ENCODE data around the gene LIMK1.
A peak's percentile ranks its signal among the peaks of the same experiment; 100 is the strongest.
"Not testable (repeated sequence)": the region's sequence is repeated elsewhere in the genome, so short reads cannot be mapped to it uniquely, and the experiment has no call there.

LIMK1 gene

DNA sequence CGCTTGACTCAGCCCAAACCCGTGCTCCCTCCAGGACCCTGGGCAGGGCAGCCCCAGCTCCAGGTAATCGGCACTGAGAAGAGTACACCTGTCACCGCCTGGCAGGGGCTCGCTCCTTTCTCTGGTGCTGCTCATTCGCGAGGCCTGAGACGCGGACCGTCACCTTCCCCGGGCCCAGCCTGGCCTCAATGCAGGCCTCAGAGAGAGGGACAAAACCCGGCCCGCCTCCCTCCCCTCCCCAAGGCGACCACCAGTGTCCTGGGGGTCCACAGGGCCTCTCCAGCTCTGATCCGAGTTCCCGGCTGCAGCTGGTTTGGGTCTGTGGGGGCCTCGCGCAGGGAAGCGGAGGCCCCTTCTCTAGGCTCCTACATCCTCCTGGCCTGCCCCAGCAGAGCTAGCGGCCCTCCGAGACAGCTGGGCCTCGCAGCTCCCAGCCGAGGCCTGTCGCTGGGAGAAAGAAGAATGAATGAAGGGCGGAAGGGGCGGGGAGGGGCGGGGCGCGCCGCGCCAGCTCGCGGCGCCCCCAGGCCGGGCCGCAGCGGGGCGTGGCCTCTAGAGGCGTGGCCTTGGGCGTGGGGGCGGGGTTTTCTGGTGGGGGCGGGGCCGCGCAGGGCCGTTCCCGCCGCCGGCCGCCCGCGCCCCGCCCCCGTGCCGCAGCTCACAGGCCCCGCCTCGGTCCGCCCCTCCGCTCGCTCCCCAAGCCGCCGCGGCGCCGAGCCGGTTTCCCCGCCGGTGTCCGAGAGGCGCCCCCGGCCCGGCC, at the start of gene LIMK1:
TSS of gene LIMK1 (plus strand) at position 688 of the 760 bp plus-strand sequence. CDS start 187 bp downstream, outside the sequence.
- DNase-seq (ENCODE audit: low spot score): peak; percentile 75

GRCh38 chr7:74037609-74038008, 46.0 kb upstream of the LIMK1 start:
- no peak for DNase-seq (ENCODE audit: low spot score)

GRCh38 chr7:74038194-74038961, 45.2 kb upstream of the LIMK1 start:
- no peak for DNase-seq (ENCODE audit: low spot score)

DNA sequence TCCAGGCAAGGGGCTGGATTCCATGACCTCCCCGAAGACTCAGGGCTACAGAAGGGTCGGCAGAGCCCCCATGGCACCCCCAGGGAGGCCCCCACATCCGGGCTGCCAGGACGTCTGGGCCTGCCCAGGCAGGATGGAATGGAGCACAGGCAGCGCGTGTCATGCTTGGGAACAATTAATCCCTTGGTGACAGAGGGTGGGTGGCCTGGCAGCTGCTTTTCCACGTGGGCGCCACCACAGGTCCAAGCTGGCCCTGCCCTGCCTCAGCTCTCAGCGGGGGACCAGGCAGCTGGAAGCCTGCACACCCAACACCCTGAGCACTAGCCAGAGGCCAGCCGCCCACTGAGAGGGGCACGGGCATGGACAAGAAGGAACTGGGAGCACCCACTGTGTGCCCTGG, 44.3 kb upstream of the LIMK1 start:
- no peak for DNase-seq (ENCODE audit: low spot score)

- DNase-seq (ENCODE audit: low spot score): no peak
Observed at GRCh38 chr7:74040101-74040790, 43.4 kb upstream of the LIMK1 start.

GRCh38 chr7:74040791-74041520, 42.6 kb upstream of the LIMK1 start:
- DNase-seq (ENCODE audit: low spot score): no peak

DNA sequence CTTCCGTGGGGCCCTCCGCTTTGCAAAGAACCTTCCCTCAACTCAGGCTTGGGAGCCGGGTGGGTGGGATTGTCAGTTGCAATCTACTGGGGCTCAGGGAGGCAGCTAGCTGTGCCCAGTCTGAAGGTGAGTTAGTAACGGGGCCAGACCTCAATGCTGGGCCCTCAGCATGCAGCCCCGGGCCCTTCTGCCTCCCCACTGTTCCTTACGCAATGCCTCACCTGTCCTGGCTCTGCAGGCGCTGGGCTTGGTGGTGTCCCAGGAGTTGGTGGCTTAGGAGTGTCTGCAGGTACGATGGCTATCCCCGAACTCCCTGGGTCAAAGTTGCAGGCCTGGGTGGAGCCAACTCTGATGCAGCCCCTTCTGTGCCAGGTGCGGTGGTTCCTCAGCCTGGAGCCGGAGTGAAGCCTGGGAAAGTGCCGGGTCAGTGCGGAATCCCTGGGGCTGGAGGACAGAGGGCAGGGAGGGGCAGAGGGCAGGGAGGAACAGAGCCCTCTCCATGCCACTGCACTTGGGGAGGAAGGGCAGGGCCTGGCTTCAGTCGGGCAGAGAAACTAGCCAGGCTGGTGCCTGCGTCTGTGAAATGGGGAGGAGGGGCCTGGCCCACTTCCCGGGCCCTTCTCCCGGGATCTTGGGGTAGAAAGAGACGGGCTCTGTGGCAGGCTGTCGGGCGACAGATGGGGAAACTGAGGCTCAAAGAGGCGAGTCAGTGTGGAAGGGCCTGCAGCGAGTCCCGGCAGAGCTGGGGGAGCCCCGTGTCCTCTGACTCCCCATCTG, 40.7 kb upstream of the LIMK1 start:
- DNase-seq (ENCODE audit: low spot score): no peak

DNA sequence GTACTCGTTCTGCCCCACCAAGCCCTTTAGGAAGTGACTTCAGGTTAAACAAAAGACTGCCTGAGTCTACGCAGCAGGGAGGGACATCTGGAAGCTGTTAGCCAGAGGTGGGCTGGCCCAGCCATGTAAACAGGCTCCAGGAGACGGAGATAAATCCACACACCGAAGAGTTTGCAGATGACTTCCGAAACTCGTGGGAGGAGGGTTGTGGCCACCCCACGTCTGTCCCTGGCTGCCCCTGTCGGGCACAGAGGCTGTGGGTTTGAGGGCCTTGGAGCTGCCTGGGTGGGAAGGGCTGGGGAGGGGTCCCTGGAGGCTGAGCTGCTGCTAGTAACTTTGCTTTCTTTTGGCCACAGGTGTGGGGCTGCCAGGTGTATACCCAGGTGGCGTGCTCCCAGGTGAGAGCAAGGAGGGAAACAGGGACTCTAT, 40.1 kb upstream of the LIMK1 start:
- no peak for DNase-seq (ENCODE audit: low spot score)

DNA sequence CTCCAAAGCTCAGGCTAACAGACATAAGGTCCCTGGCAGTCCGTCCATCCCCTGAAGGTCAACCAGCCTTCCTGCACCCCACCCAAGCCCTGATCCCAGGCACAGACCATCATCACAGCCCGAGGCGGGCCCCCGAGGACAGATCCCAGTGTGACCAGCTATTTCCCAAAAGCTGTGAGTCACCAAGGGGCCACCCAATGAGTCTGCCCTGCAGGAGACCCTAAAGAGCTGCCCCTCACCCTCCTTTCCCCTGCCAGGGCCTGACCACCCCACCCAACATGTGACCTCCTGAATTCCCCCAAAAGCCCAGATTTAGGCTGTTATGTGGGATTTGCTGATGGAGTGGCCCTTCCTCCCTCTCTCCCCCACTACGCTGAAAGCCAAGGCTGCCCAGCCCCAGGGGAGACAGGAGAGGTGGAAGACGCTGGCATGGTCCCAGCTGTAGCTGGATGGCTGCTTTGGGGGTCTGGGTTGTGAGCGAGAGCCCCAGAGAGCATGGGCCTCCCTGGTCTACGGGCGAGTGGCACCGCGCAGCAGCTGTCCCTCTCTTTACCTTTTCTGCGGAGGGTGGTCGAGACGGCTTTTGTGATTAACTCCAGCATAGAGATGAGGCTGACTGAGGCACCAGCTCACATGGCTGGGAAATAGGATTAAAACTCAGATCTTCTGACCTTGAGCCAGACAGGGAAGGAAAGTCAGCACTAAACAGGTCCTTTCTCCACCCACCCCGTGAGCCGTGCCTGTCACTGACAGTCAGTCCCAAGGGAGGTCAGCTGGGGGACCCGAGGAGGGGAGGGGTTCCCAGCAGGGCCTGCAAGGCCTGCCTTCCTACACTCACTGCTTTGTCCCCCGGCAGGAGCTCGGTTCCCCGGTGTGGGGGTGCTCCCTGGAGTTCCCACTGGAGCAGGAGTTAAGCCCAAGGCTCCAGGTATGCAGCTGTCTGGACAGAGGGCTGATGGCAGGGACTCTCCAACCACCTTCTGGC, 38.9 kb upstream of the LIMK1 start:
- DNase-seq (ENCODE audit: low spot score): no peak

DNA sequence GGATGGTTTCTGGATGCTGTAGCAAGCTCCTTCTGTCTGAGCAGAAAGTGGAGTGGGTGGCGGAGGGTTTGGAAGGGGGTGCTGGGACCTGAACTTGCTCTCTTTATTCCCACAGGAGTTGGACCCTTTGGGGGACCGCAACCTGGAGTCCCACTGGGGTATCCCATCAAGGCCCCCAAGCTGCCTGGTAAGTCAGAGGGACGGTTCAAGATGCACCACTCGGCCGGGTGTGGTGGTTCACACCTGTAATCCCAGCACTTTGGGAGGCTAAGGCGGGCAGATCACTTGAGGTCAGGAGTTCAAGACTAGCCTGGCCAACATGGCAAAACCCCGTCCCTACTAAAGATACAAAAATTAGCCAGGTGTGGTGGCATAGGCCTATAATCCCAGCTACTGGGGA, 37.0 kb upstream of the LIMK1 start:
- DNase-seq (ENCODE audit: low spot score): not testable (repeated sequence)

- no peak for DNase-seq (ENCODE audit: low spot score)
Observed at GRCh38 chr7:74047804-74048380, 35.7 kb upstream of the LIMK1 start.

- no peak for DNase-seq (ENCODE audit: low spot score)
Observed at GRCh38 chr7:74048999-74049599, 34.5 kb upstream of the LIMK1 start.

GRCh38 chr7:74049997-74050798, 33.4 kb upstream of the LIMK1 start:
- DNase-seq (ENCODE audit: low spot score): no peak

DNA sequence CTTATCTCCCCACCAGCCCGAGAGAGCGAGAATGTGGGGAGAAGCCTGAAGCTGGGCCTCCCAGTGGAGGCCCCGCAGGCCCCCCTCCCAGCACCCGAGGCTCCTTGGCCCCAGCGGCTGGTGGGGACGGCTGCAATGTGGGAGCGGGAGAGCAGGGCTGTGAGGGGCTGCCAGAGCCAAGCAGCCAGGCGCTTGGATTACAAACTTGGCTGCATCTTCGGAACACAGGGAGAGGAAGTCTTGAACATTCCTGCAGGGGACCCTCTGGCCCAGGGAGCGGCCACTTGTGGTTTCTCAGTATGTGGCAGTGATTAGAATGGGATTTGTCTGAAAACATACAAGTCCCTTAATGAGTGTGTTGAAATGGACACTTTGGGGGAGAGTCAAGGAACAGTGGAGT, 32.4 kb upstream of the LIMK1 start:
- DNase-seq (ENCODE audit: low spot score): no peak

DNA sequence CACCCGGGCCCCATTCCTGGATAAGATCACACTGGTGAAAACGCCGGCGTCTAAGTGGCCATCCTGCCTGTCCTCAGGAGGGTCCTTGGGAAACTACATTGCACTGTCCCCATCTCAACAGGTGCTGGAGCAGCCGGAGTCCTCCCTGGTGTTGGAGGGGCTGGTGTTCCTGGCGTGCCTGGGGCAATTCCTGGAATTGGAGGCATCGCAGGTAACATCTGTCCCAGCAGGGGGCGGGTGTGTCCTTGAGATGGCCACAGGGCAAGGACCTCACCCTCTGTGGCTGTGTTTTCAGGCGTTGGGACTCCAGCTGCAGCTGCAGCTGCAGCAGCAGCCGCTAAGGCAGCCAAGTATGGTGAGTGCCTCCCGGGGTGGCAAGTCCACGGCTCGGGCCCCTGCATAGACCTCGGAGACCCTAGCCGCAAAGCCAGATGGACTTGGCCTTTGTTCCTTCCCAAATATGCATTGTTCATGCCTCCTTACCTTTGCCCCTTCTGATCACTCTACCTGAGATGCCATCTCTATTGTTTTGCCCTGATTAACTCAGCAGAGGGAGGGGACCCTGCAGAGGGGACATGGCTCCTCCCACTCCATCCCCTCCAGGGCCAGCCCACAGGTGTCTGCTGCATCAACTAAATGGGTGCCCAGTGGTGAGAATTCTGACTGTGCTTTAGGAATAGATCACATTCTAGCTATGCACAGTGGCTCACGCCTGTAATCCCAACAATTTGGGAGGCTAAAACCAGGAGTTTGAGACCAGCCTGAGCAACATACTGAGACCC, 31.8 kb upstream of the LIMK1 start:
- DNase-seq (ENCODE audit: low spot score): no peak

DNA sequence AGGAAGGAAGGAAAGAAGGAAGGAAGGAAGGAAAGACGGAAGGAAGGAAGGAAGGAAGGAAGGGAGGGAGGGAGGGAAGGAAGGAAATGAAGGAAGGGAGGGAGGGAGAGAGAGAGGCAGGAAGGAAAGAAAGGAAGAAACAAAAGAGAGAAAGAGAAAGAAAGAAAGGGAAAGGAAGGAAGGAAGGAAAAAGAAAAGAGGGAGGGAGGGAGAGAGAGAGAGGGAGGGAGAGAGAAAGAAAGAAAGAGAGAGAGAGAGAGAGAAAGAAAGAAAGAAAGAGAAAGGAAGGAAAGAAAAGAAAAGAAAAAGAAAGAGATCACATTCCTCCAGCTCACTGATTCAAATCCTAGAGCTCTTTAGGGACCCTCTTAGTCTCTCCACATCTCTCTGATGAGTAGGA, 31.0 kb upstream of the LIMK1 start:
- no peak for DNase-seq (ENCODE audit: low spot score)

DNA sequence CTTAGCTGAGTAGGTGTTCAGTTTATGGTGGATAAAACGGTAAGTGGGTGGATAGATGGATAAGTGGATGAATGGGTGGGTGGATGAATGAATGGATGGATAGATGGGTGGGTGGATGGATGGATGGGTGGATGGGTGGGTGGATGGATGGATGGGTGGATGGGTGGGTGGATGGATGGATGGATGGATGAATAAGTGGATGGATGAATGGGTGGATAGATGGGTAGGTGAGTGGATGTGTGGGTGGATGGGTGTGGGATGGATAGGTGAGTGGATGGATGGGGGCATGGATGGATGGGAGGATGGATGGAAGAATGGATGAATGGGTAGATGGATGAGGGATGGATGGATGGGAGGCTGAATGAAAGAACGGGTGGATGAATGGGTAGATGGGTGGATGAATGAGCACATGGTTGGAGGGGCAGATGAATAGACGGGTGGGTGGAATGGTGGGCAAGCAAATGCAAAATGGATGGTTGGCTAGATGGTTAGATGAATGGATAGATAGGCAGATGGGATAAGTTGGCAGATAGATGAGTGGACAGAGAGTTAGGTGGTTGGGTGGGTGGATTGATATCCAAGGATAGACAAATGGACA, 29.9 kb upstream of the LIMK1 start:
- no peak for DNase-seq (ENCODE audit: low spot score)
